Measurements from ENCODE around the gene AGPAT3.
A peak's percentile ranks its signal among the peaks of the same experiment; 100 is the strongest.

AGPAT3 gene

DNA sequence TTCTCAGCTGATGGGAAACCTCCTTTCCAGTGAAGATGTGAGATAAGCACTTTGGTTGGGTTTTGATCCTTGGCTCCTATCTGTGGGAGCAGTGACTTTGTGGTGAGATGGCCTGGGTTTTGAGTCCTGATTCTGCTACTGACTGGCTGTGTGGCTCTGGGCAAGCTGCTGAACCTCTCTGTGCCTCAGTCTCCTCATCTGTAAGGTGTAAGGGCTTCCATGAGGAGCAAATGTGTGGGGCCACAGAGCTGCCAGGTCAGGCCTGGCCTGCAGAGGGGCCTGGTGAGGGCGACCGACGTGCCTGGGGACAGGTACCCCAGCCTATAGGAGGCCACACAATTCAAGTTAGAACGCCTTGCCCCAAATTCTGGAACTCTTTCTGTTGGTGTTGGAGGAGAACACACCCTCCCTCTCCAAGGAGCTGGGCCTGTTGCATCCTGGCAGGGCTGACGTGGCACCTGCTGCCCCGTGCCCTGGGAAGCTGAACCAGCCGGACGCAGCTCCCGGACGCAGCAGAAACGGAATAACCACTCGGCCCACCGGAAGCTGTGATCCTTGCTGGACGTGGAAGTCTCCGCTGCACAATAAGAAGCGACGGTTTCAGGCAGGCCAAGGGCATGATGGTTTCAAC, 62.7 kb downstream of the AGPAT3 start:
- CTCF ChIA-PET: interaction anchor here (0.8 to 3.7 kb wide), 3 partner anchors 12 to 48 kb away, joined by 3 to 23 read pairs (median 4); no protein-coding TSS in a partner anchor
- H3K9me3 Mint-ChIP-seq: no peaks in the 10 kb centered on the region
- H3K36me3 Mint-ChIP-seq: peaks cover 10% of the 10 kb centered on the region
- no peak overlapping the region for H3K4me3 Mint-ChIP-seq
- H3K4me1 Mint-ChIP-seq: peaks cover 10% of the 10 kb centered on the region
- no peaks in the 10 kb centered on the region for H3K27me3 Mint-ChIP-seq
- no peak overlapping the region for H3K27ac Mint-ChIP-seq
- no peak for DNase-seq

GRCh38 chr21:43928222-43929125, 63.5 kb downstream of the AGPAT3 start:
- Mint-ChIP-seq H3K4me1 (peaks cover 3% of the 10 kb centered on the region), H3K27ac (no peak overlapping the region), H3K36me3 (peaks cover 10% of the 10 kb centered on the region), H3K9me3 (no peaks in the 10 kb centered on the region), H3K27me3 (no peaks in the 10 kb centered on the region), H3K4me3 (no peak overlapping the region)
- no peak for DNase-seq
- CTCF ChIA-PET: no interaction called here

DNA sequence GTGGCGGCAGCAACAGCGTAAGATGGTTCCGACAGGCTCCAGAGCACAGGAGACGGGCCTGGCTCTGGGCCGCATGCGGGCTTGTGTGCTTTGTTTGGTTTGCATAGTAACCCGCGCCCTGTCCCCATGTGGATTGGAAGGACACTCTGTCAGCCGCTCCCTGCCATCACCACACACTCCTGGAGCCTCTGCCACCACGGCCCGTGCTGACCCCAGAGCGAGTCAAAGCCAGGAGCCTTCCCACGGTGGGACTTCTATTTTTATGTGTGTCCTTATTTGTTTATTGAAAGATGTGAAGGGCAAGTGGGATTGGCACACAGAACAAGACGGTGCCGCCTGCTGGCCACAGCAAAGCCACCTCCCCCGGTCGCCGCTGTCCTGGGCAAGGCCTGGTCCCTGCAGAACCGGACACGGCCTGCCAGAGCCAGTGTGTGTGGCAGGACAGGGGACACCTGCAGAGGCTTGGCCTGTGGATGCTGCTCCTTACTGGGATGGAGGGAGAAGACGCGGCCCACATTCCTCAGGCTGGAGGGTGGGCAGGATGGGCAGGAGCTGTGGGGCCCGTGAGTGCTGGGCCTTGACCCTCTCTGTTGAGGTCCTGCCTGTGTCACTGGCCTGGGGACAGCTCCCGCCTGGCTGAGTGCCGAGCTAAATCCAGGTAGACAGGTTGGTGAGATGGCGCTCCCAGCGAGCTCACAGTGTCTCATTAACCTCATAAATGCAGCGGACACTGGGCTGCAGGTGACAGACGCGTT, 64.4 kb downstream of the AGPAT3 start:
- Mint-ChIP-seq H3K27ac (no peak overlapping the region), H3K27me3 (no peaks in the 10 kb centered on the region), H3K4me3 (no peak overlapping the region), H3K9me3 (no peaks in the 10 kb centered on the region), H3K4me1 (no peaks in the 10 kb centered on the region), H3K36me3 (peaks cover 10% of the 10 kb centered on the region)
- no peak for DNase-seq
- CTCF ChIA-PET: no interaction called here

DNA sequence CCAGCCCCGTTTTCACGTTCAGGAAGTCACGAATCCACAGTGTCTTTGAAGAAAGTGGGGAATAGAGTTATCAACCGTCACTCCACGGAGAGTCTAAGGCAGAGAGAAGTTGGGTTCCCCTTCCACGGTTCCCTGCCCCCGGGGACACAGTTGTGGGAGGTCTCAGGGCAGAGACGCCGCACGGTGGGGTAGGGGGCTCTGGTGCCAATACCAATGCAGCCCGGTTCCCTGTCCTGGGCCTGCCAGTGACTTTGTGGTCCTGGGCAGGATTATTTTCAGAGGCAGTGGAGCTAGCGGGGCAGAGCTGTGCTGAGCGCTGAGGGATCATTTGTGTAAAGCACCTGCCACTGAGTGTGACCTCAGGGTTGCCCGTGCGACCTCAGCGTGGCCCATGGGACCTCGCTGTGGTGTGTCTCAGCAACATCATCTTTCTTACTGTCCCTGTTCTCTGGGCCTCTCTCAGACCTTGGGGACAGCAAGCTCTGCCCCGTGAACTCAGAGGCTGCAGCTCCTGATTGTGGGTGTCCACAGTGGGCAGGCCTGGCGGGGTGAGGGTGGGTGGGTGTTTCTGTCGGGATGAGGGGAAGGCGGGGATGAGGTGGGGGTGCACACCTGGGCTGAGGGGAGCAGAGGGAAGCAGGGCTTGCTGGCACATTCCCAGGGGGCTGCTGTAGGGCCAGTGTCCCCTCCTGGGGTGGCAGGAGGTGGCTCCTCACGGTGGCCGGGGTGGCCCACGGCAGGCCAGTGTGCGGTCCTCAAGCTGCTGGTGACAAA, 65.2 kb downstream of the AGPAT3 start:
- H3K4me3 Mint-ChIP-seq: no peak overlapping the region
- H3K9me3 Mint-ChIP-seq: no peaks in the 10 kb centered on the region
- no peak overlapping the region for H3K27ac Mint-ChIP-seq
- no peak for DNase-seq
- H3K4me1 Mint-ChIP-seq: no peaks in the 10 kb centered on the region
- no peaks in the 10 kb centered on the region for H3K27me3 Mint-ChIP-seq
- CTCF ChIA-PET: no interaction called here
- peaks cover 11% of the 10 kb centered on the region for H3K36me3 Mint-ChIP-seq

- H3K4me1 Mint-ChIP-seq: no peaks in the 10 kb centered on the region
- no peaks in the 10 kb centered on the region for H3K9me3 Mint-ChIP-seq
- CTCF ChIA-PET: interaction anchor here (0.9 kb wide), 1 partner anchor 120 kb away, joined by 3 read pairs; no protein-coding TSS in a partner anchor
- no peak for DNase-seq
- peaks cover 7% of the 10 kb centered on the region for H3K36me3 Mint-ChIP-seq
- H3K27ac Mint-ChIP-seq: peak overlapping the region; percentile 60
- no peaks in the 10 kb centered on the region for H3K27me3 Mint-ChIP-seq
- H3K4me3 Mint-ChIP-seq: no peak overlapping the region
Observed at GRCh38 chr21:43930848-43931375, 65.9 kb downstream of the AGPAT3 start.

GRCh38 chr21:43931489-43931888, 66.5 kb downstream of the AGPAT3 start:
- Mint-ChIP-seq H3K9me3 (no peaks in the 10 kb centered on the region), H3K4me1 (no peaks in the 10 kb centered on the region), H3K36me3 (peaks cover 7% of the 10 kb centered on the region), H3K27me3 (no peaks in the 10 kb centered on the region), H3K27ac (no peak overlapping the region), H3K4me3 (no peak overlapping the region)
- CTCF ChIA-PET: interaction anchor here (0.9 kb wide), 1 partner anchor 120 kb away, joined by 3 read pairs; no protein-coding TSS in a partner anchor
- no peak for DNase-seq

GRCh38 chr21:43932005-43932404, 67.0 kb downstream of the AGPAT3 start:
- Mint-ChIP-seq H3K4me1 (no peaks in the 10 kb centered on the region), H3K27me3 (no peaks in the 10 kb centered on the region), H3K4me3 (no peak overlapping the region), H3K27ac (no peak overlapping the region), H3K9me3 (no peaks in the 10 kb centered on the region), H3K36me3 (peaks cover 7% of the 10 kb centered on the region)
- no peak for DNase-seq
- CTCF ChIA-PET: interaction anchor here (0.9 kb wide), 1 partner anchor 121 kb away, joined by 3 read pairs; no protein-coding TSS in a partner anchor

DNA sequence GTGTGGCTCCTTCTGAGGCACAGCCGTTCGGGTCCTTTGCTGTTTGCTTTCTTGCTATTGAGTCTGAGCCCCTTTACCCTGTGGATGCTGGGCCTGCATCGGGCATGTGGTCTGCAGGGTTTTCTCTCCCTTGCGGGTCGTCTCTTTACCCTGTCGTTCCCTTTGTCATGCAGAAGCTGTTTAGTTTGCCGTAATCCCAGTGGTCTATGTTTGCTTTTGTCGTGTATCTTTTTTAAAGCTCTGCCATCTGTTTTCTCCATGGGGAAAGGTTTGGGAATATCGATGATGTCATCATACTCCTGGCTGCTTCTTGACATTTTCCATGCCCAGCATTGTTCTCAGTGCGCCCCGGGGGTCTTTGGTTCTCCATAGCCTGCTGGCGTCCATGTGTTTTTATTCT, 68.2 kb downstream of the AGPAT3 start:
- Mint-ChIP-seq H3K27ac (no peak overlapping the region), H3K27me3 (no peaks in the 10 kb centered on the region), H3K36me3 (peaks cover 7% of the 10 kb centered on the region), H3K4me1 (peaks cover 6% of the 10 kb centered on the region), H3K9me3 (no peaks in the 10 kb centered on the region), H3K4me3 (no peak overlapping the region)
- no peak for DNase-seq
- CTCF ChIA-PET: interaction anchor here (1.2 kb wide), 1 partner anchor 17 kb away, joined by 3 read pairs; no protein-coding TSS in a partner anchor

GRCh38 chr21:43933680-43934079, 68.7 kb downstream of the AGPAT3 start:
- no peak overlapping the region for H3K4me3 Mint-ChIP-seq
- no peak for DNase-seq
- H3K36me3 Mint-ChIP-seq: peaks cover 4% of the 10 kb centered on the region
- H3K4me1 Mint-ChIP-seq: peaks cover 10% of the 10 kb centered on the region
- no peak overlapping the region for H3K27ac Mint-ChIP-seq
- no peaks in the 10 kb centered on the region for H3K27me3 Mint-ChIP-seq
- CTCF ChIA-PET: interaction anchor here (1.2 kb wide), 1 partner anchor 16 kb away, joined by 3 read pairs; no protein-coding TSS in a partner anchor
- no peaks in the 10 kb centered on the region for H3K9me3 Mint-ChIP-seq

GRCh38 chr21:43934116-43934515, 69.1 kb downstream of the AGPAT3 start:
- peaks cover 14% of the 10 kb centered on the region for H3K4me1 Mint-ChIP-seq
- H3K36me3 Mint-ChIP-seq: peaks cover 4% of the 10 kb centered on the region
- H3K27me3 Mint-ChIP-seq: no peaks in the 10 kb centered on the region
- no peak overlapping the region for H3K27ac Mint-ChIP-seq
- no peak overlapping the region for H3K4me3 Mint-ChIP-seq
- DNase-seq: no peak
- CTCF ChIA-PET: interaction anchor here (1.2 kb wide), 1 partner anchor 16 kb away, joined by 3 read pairs; no protein-coding TSS in a partner anchor
- no peaks in the 10 kb centered on the region for H3K9me3 Mint-ChIP-seq

- H3K4me1 Mint-ChIP-seq: peaks cover 16% of the 10 kb centered on the region
- no peaks in the 10 kb centered on the region for H3K27me3 Mint-ChIP-seq
- H3K4me3 Mint-ChIP-seq: no peak overlapping the region
- H3K36me3 Mint-ChIP-seq: peaks cover 3% of the 10 kb centered on the region
- CTCF ChIA-PET: interaction anchor here (1.1 to 2.8 kb wide), 2 partner anchors 14 to 124 kb away, joined by 3 to 7 read pairs; no protein-coding TSS in a partner anchor
- no peak for DNase-seq
- H3K9me3 Mint-ChIP-seq: no peaks in the 10 kb centered on the region
- H3K27ac Mint-ChIP-seq: no peak overlapping the region
Observed at GRCh38 chr21:43934716-43935705, 70.0 kb downstream of the AGPAT3 start.

GRCh38 chr21:43935711-43936110, 70.7 kb downstream of the AGPAT3 start:
- H3K36me3 Mint-ChIP-seq: peaks cover 3% of the 10 kb centered on the region
- no peak overlapping the region for H3K4me3 Mint-ChIP-seq
- peaks cover 16% of the 10 kb centered on the region for H3K4me1 Mint-ChIP-seq
- CTCF ChIA-PET: interaction anchor here (1.1 to 2.8 kb wide), 2 partner anchors 14 to 125 kb away, joined by 3 to 7 read pairs; no protein-coding TSS in a partner anchor
- no peak for DNase-seq
- H3K9me3 Mint-ChIP-seq: no peaks in the 10 kb centered on the region
- H3K27me3 Mint-ChIP-seq: no peaks in the 10 kb centered on the region
- H3K27ac Mint-ChIP-seq: no peak overlapping the region

Data from activated naive CD4-positive, alpha-beta T cell treated with anti-CD3 and anti-CD28 coated beads, Interleukin-2, amount 10 ng/mL, durations not matched to agents 7 days and 5 days (primary cell).